Natural killer cell (primary cell): ENCODE results near the gene SEC24D. TPM values are rescaled to one million over a fixed set of nuclear protein-coding genes. Genes with fewer than 3 reads are reported as not detected.

Source experiments
- ATAC-seq, 3 donors: fragments of 150-1000 bp in 2 of 3; fragments of 200-7000 bp in 1 of 3; cut with Tn5 transposase; 1 replicate in 1 of 3; 2 replicates in 2 of 3; pipeline ENCODE4 v1.10.0; 2021; ENCODE audit warnings: mild to moderate bottlenecking in 2 of 3, moderate library complexity in 2 of 3
- DNase-seq, 2 donors: peaks; one replicate each; pipeline versions ENCODE4 v3.0.0 to v3.0.0-alpha.2; 2013 to 2021; ENCODE audit warnings: mixed read lengths in 1 of 2
- H3K27ac ChIP-seq: one replicate; pipeline ENCODE4 v1.5.1; 2013; ENCODE audit warnings: mild to moderate bottlenecking, low read length
- H3K27me3 ChIP-seq: one replicate; pipeline ENCODE4 v1.6.1; 2013; ENCODE audit warnings: low read length; ENCODE audit not compliant: control insufficient read depth, insufficient read depth
- H3K36me3 ChIP-seq: one replicate; pipeline ENCODE4 v1.6.1; 2013; ENCODE audit warnings: low read length; ENCODE audit not compliant: control insufficient read depth, insufficient read depth
- H3K4me1 ChIP-seq: one replicate; pipeline ENCODE4 v1.6.1; 2013; ENCODE audit warnings: low read length; ENCODE audit not compliant: control insufficient read depth, insufficient read depth
- H3K4me3 ChIP-seq: one replicate; pipeline ENCODE4 v1.5.1; 2013; ENCODE audit warnings: low read length
- H3K9me3 ChIP-seq: one replicate; pipeline ENCODE4 v1.6.1; 2013; ENCODE audit warnings: low read length; ENCODE audit not compliant: control insufficient read depth, insufficient read depth
- H3K27ac Mint-ChIP-seq, 2 donors: one replicate each; pipeline ENCODE4 v1.8.0; 2022; ENCODE audit warnings: mild to moderate bottlenecking in 2 of 2, mixed read lengths in 2 of 2, moderate library complexity in 1 of 2
- H3K27me3 Mint-ChIP-seq, 2 donors: one replicate each; pipeline ENCODE4 v1.8.0; 2022; ENCODE audit warnings: low read depth in 2 of 2, mixed read lengths in 2 of 2
- H3K36me3 Mint-ChIP-seq: one replicate; pipeline ENCODE4 v1.8.0; 2022; ENCODE audit warnings: mixed read lengths
- H3K4me1 Mint-ChIP-seq, 2 donors: one replicate each; pipeline ENCODE4 v1.8.0; 2022; ENCODE audit warnings: mixed read lengths in 2 of 2
- H3K4me3 Mint-ChIP-seq: one replicate; pipeline ENCODE4 v1.8.0; 2022; ENCODE audit warnings: mild to moderate bottlenecking, moderate library complexity, mixed read lengths
- H3K9me3 Mint-ChIP-seq, 2 donors: one replicate each; pipeline ENCODE4 v1.8.0; 2022; ENCODE audit warnings: mixed read lengths in 2 of 2
- CTCF ChIP-seq: fragments of 200-600 bp; IDR thresholded peaks from one replicate; pipeline ENCODE4 v1.8.0; 2022; ENCODE audit warnings: antibody characterized with exemption
- WGBS: methylation state at CpG from one replicate; pipeline ENCODE4 v1.1.7; 2013; ENCODE audit warnings: missing lambda C conversion rate; ENCODE audit not compliant: insufficient coverage; 5-methylcytosine and 5-hydroxymethylcytosine counted together
- intact Hi-C: fragments of 100-400 bp; cut with micrococcal nuclease; formaldehyde crosslinking; loops from one replicate; pipeline ENCODE4 v1.14.2; 2022
- total RNA-seq, 4 donors: library from RNA; stranded (reverse); fragments of 120-200 nt in 1 of 4; gene quantifications; one replicate each; pipeline versions ENCODE4 v1.2.3 to v1.2.4, GENCODE V29; 2013 to 2022

The SEC24D gene
- total RNA-seq, 3 donors from 2014 or later (not counting 1 experiment from before 2014, with no cell fraction given), result 32.7 to 50.2 (median 35.2) TPM

GRCh38 chr4:118872181-118872580 is 36.3 kb upstream of the SEC24D start:
- 79% methylated on average over 3 of the region's 4 CpGs for WGBS
- DNase-seq (no peak), ATAC-seq (no peak)
- Mint-ChIP-seq H3K27ac (no peak overlapping the region), H3K4me3 (no peak overlapping the region), H3K36me3 (no peaks in the 10 kb centered on the region), H3K27me3 (peaks cover 0 to 46% of the 10 kb centered on the region in 2 donors), H3K9me3 (no peaks in the 10 kb centered on the region), H3K4me1 (no peaks in the 10 kb centered on the region)
- H3K9me3 ChIP-seq, result no peaks in the 10 kb centered on the region
- H3K36me3 ChIP-seq, result no peaks in the 10 kb centered on the region
- no peaks in the 10 kb centered on the region for H3K4me1 ChIP-seq
- no peaks in the 10 kb centered on the region for H3K27me3 ChIP-seq
- no peak for TF ChIP-seq CTCF
- no peak overlapping the region for H3K27ac ChIP-seq
- intact Hi-C loops, result no loop called here
- H3K4me3 ChIP-seq, result no peak overlapping the region

- WGBS, result 75% methylated on average over 2 of the region's 2 CpGs
- intact Hi-C loops, result no loop called here
- Histone ChIP-seq H3K9me3 (no peaks in the 10 kb centered on the region), H3K4me1 (no peaks in the 10 kb centered on the region), H3K36me3 (no peaks in the 10 kb centered on the region), H3K27me3 (no peaks in the 10 kb centered on the region), H3K27ac (no peak overlapping the region), H3K4me3 (no peak overlapping the region)
- ATAC-seq, result no peak
- H3K9me3 Mint-ChIP-seq, result no peaks in the 10 kb centered on the region
- H3K4me1 Mint-ChIP-seq, result no peaks in the 10 kb centered on the region
- H3K4me3 Mint-ChIP-seq, result no peak overlapping the region
- TF ChIP-seq CTCF, result no peak
- no peak overlapping the region for H3K27ac Mint-ChIP-seq
- peaks cover 0 to 27% of the 10 kb centered on the region in 2 donors for H3K27me3 Mint-ChIP-seq
- H3K36me3 Mint-ChIP-seq, result no peaks in the 10 kb centered on the region
- DNase-seq, result no peak
Observed at GRCh38 chr4:118869808-118870342, 33.9 kb upstream of the SEC24D start.

GRCh38 chr4:118867311-118868067 is 31.6 kb upstream of the SEC24D start:
- Histone ChIP-seq H3K4me1 (no peaks in the 10 kb centered on the region), H3K9me3 (no peaks in the 10 kb centered on the region), H3K4me3 (no peak overlapping the region), H3K27me3 (no peaks in the 10 kb centered on the region), H3K36me3 (no peaks in the 10 kb centered on the region), H3K27ac (no peak overlapping the region)
- ATAC-seq (no peak), DNase-seq (no peak)
- Mint-ChIP-seq H3K4me3 (no peak overlapping the region), H3K27ac (no peak overlapping the region), H3K27me3 (peaks cover 0 to 7% of the 10 kb centered on the region in 2 donors), H3K36me3 (no peaks in the 10 kb centered on the region), H3K4me1 (no peaks in the 10 kb centered on the region), H3K9me3 (no peaks in the 10 kb centered on the region)
- intact Hi-C loops, result no loop called here
- WGBS, result 100% methylated on average over 1 of the region's 3 CpGs
- TF ChIP-seq CTCF, result no peak
